Vagina (tissue), 2 donors: ENCODE measurements around the gene DSCAML1. TPM values are rescaled to one million over a fixed set of nuclear protein-coding genes. Genes with fewer than 3 reads are reported as not detected.

Experiments used
- DNase-seq, 2 donors: peaks; one replicate each; pipeline ENCODE4 v3.0.0-alpha.2; 2017; ENCODE audit errors: extremely low spot score in 2 of 2
- H3K27ac ChIP-seq: fragments of 200-600 bp; sonication (generic); one replicate; pipeline ENCODE4 v1.5.1; 2019
- H3K27me3 ChIP-seq: fragments of 200-600 bp; sonication (generic); one replicate; pipeline ENCODE4 v1.5.1; 2019
- H3K36me3 ChIP-seq, 2 donors: fragments of 200-600 bp; sonication (generic); one replicate each; pipeline ENCODE4 v1.5.1; 2017 to 2019
- H3K4me1 ChIP-seq: fragments of 200-600 bp; sonication (generic); one replicate; pipeline ENCODE4 v1.5.1; 2019
- H3K4me3 ChIP-seq, 2 donors: fragments of 200-600 bp; sonication (generic); 1 replicate in 1 of 2; 2 replicates in 1 of 2; pipeline ENCODE4 v1.5.1; 2016 to 2019
- H3K9me3 ChIP-seq: fragments of 200-600 bp; sonication (generic); one replicate; pipeline ENCODE4 v1.5.1; 2019
- POLR2A ChIP-seq, 2 donors: fragments of 450-650 bp; IDR thresholded peaks; one replicate each; pipeline ENCODE4 v1.6.1; 2017; ENCODE audit warnings: antibody characterized with exemption in 2 of 2, mild to moderate bottlenecking in 2 of 2, moderate library complexity in 2 of 2
- POLR2AphosphoS5 ChIP-seq, 2 donors: sonication (generic); formaldehyde crosslinking; IDR thresholded peaks; one replicate each; pipeline ENCODE4 v1.9.0; 2017; ENCODE audit warnings: antibody characterized with exemption in 2 of 2, mild to moderate bottlenecking in 2 of 2, low read depth in 1 of 2; ENCODE audit not compliant: insufficient read depth in 1 of 2
- intact Hi-C: fragments of 100-400 bp; cut with DNase I; formaldehyde crosslinking; loops from one replicate; pipeline ENCODE4 v1.15.1; 2023
- total RNA-seq: library from RNA; depleted of rRNA; stranded (reverse); fragments of >200 nt; gene quantifications from one replicate; pipeline ENCODE4 v1.2.3, GENCODE V29; 2016
- TF ChIP-seq, protein P1 (sequence below), 3 experiments: fragments of 450-650 bp in 2 of 3; fragments of 200-600 bp in 1 of 3; sonication (generic) in 1 of 3; IDR thresholded peaks; one replicate each; pipeline ENCODE4 v1.5.1; 2017 to 2019; ENCODE audit warnings: antibody characterized with exemption in 3 of 3, mild to moderate bottlenecking in 2 of 3, moderate library complexity in 2 of 3

The DSCAML1 gene
- total RNA-seq, 1 donor from 2014 or later = 0.25 TPM

DNA sequence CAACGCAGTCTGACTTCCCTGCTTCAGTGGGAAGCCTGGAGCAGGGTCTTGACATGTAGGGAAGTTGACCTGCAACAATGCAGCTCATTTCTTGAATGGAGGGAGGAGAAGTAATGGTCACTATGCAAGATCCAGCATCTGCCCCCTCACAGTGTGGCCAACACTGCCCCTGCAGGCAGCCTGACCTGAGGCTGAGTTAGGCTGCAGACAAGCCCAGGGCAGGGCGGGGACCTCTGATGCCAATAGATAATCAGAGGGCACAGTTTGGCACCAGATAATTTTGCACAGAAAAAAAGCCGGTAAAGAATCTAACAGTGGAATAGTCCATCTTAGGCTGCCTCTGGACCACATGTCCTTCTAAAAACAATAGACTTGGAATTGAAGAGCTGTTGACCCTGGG is 182.3 kb downstream of the DSCAML1 start:
- Histone ChIP-seq H3K9me3 (no peaks in the 10 kb centered on the region), H3K36me3 (no peaks in the 10 kb centered on the region), H3K27me3 (no peaks in the 10 kb centered on the region), H3K4me1 (no peaks in the 10 kb centered on the region), H3K4me3 (no peak overlapping the region), H3K27ac (no peak overlapping the region)
- TF ChIP-seq, protein P1, sequence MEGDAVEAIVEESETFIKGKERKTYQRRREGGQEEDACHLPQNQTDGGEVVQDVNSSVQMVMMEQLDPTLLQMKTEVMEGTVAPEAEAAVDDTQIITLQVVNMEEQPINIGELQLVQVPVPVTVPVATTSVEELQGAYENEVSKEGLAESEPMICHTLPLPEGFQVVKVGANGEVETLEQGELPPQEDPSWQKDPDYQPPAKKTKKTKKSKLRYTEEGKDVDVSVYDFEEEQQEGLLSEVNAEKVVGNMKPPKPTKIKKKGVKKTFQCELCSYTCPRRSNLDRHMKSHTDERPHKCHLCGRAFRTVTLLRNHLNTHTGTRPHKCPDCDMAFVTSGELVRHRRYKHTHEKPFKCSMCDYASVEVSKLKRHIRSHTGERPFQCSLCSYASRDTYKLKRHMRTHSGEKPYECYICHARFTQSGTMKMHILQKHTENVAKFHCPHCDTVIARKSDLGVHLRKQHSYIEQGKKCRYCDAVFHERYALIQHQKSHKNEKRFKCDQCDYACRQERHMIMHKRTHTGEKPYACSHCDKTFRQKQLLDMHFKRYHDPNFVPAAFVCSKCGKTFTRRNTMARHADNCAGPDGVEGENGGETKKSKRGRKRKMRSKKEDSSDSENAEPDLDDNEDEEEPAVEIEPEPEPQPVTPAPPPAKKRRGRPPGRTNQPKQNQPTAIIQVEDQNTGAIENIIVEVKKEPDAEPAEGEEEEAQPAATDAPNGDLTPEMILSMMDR (IDR thresholded peaks at IDR 0.05) = no peak
- TF ChIP-seq POLR2A (IDR thresholded peaks at IDR 0.05) (no peak), POLR2AphosphoS5 (IDR thresholded peaks at IDR 0.05; ENCODE audit: insufficient read depth in 1 of 2, low read depth in 1 of 2) (no peak)
- intact Hi-C loops = no loop called here
- no peak for DNase-seq

DNA sequence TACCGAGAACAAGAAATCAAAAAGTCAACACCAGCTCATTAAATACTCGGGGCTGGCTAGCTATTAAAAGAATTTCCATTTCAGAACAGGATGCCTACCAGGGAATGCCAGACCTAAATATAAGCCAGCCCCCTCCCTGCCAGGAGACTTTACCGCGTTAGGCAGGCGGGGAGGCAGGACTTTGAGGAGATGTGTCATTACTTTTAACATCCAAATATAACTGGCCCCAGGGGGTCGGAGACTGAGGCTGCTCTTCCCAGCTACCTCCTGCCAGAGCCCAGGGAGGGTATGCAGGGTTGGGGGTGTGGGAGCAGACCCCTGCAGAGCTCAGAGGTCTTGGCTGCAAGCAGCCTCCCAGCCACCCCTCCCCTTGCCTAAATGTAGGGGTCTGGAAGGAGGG is 183.5 kb downstream of the DSCAML1 start:
- H3K36me3 ChIP-seq = no peaks in the 10 kb centered on the region
- no peak overlapping the region for H3K27ac ChIP-seq
- H3K27me3 ChIP-seq = no peaks in the 10 kb centered on the region
- intact Hi-C loops = no loop called here
- no peaks in the 10 kb centered on the region for H3K4me1 ChIP-seq
- TF ChIP-seq POLR2AphosphoS5 (IDR thresholded peaks at IDR 0.05; ENCODE audit: insufficient read depth in 1 of 2, low read depth in 1 of 2) = no peak
- TF ChIP-seq, protein P1 (IDR thresholded peaks at IDR 0.05) = no peak
- no peak for TF ChIP-seq POLR2A (IDR thresholded peaks at IDR 0.05)
- DNase-seq = no peak
- H3K9me3 ChIP-seq = no peaks in the 10 kb centered on the region
- no peak overlapping the region for H3K4me3 ChIP-seq

DNA sequence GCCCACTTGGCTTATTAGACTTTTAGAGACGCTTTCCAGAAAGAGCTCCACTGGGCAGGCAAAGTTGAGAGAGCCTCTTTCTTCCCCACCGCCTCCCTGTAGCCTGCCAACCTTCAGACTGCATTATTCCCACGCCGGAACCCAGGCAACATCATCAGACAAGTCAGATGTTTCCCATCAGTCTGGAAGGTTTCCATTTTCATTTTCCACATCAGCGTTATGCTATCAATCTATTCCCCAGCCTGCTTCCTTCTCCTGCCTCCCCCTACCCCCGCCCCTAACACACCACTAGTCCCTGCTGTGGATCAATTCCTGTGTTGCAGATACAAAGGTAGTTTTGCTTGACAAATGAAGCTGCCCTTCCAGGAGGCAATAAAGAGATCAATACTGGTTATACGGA is 184.8 kb downstream of the DSCAML1 start:
- Histone ChIP-seq H3K9me3 (no peaks in the 10 kb centered on the region), H3K4me1 (no peaks in the 10 kb centered on the region), H3K4me3 (no peak overlapping the region), H3K27ac (no peak overlapping the region), H3K36me3 (no peaks in the 10 kb centered on the region), H3K27me3 (no peaks in the 10 kb centered on the region)
- intact Hi-C loops = no loop called here
- DNase-seq = no peak
- TF ChIP-seq POLR2AphosphoS5 (IDR thresholded peaks at IDR 0.05; ENCODE audit: insufficient read depth in 1 of 2, low read depth in 1 of 2) (no peak), POLR2A (IDR thresholded peaks at IDR 0.05) (no peak)
- TF ChIP-seq, protein P1 (IDR thresholded peaks at IDR 0.05) = no peak

DNA sequence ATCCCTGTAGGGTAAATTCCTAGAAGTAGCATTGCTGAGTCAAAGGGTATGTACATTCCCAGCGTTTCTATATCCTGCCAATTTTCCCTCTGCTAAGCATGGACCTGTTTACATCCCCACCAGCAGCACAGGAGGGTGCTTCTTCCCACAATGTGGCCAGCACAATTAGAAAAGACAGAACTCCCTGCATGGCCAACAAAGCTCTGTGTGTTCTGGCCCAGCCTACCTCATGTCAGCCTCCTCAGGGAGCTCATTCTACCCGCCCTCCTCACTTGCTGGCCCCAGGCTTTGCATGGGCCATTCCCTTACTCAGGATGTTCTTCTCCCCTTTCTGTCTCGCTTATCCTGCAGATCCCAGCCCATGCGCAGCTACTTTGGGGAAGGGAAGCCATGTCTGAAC is 186.1 kb downstream of the DSCAML1 start:
- TF ChIP-seq POLR2A (IDR thresholded peaks at IDR 0.05) (no peak), POLR2AphosphoS5 (IDR thresholded peaks at IDR 0.05; ENCODE audit: insufficient read depth in 1 of 2, low read depth in 1 of 2) (no peak)
- TF ChIP-seq, protein P1 (IDR thresholded peaks at IDR 0.05) = no peak
- Histone ChIP-seq H3K4me1 (no peaks in the 10 kb centered on the region), H3K27ac (no peak overlapping the region), H3K36me3 (no peaks in the 10 kb centered on the region), H3K4me3 (no peak overlapping the region), H3K9me3 (no peaks in the 10 kb centered on the region), H3K27me3 (no peaks in the 10 kb centered on the region)
- DNase-seq = no peak
- intact Hi-C loops = no loop called here

DNA sequence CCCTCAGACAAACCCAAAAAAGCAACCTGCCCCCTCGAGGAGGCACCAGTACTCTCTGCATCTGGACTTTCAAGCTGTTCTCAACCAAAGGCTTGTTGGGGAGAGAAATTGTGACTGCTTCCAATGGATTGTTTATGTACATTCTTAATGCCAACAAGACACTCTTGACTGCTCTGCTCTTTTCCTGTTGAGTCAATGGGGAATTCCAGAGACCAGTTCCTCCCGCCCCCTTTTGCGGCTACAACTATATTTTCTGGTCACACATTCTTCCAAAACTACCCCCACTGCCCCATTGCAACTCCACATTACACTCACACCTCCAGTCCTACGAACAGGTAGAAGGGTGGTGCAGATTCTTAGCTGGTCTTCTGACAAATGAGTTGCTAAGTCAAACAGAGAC is 187.0 kb downstream of the DSCAML1 start:
- H3K4me3 ChIP-seq = no peak overlapping the region
- H3K27me3 ChIP-seq = no peaks in the 10 kb centered on the region
- H3K27ac ChIP-seq = no peak overlapping the region
- no peaks in the 10 kb centered on the region for H3K36me3 ChIP-seq
- intact Hi-C loops = no loop called here
- H3K9me3 ChIP-seq = no peaks in the 10 kb centered on the region
- TF ChIP-seq POLR2AphosphoS5 (IDR thresholded peaks at IDR 0.05; ENCODE audit: insufficient read depth in 1 of 2, low read depth in 1 of 2) = no peak
- TF ChIP-seq, protein P1 (IDR thresholded peaks at IDR 0.05) = no peak
- TF ChIP-seq POLR2A (IDR thresholded peaks at IDR 0.05) = no peak
- DNase-seq = no peak
- H3K4me1 ChIP-seq = no peaks in the 10 kb centered on the region
